Smooth muscle cell of the pulmonary artery (primary cell): ENCODE results near the gene FAM171A2. TPM values are rescaled to one million over a fixed set of nuclear protein-coding genes. Genes with fewer than 3 reads are reported as not detected.

Experiments used
- total RNA-seq: library from RNA; depleted of rRNA; stranded (reverse); fragments of >200 nt; gene quantifications from 2 replicates; pipeline ENCODE4 v1.2.3, GENCODE V29; 2014

FAM171A2 gene
- total RNA-seq, result 4.5 and 5.7 TPM in 2 replicates

GRCh38 chr17:44363613-44364159 is at the start of gene FAM171A2:
Gene FAM171A2, minus strand, starts transcription at chr17:44363853. Its CDS starts 139 bp downstream, at chr17:44363714.

GRCh38 chr17:44389281-44389680 is 25.6 kb upstream of the FAM171A2 start, which contains the start of gene ITGA2B:
Gene ITGA2B, minus strand, starts transcription at chr17:44389649. Its CDS starts 176 bp downstream, at chr17:44389473.

GRCh38 chr17:44344939-44345453 is 18.7 kb downstream of the FAM171A2 start, which contains the start of gene GRN:
Gene GRN, plus strand, starts transcription at chr17:44345302. Its CDS starts 3,863 bp downstream, at chr17:44349165.

GRCh38 chr17:44324571-44325275 is 38.9 kb downstream of the FAM171A2 start, which contains the start of gene SLC25A39:
Gene SLC25A39, minus strand, starts transcription at chr17:44324823. Its CDS starts 1,261 bp downstream, at chr17:44323562.

GRCh38 chr17:44308320-44308818 is 55.3 kb downstream of the FAM171A2 start, which contains the start of gene RUNDC3A:
Gene RUNDC3A, plus strand, starts transcription at chr17:44308601. Its CDS starts 232 bp downstream, at chr17:44308833.

Other genes starting within 250 kb of the FAM171A2 start
- 59.1 and 95.5 TPM in 2 replicates for gene HDAC5, start 240.2 kb downstream of the FAM171A2 start, total RNA-seq
- 0.85 and 0.99 TPM in 2 replicates for gene HROB, start 221.9 kb downstream of the FAM171A2 start, total RNA-seq
- 0.33 and 0.40 TPM in 2 replicates for gene ASB16, start 193.1 kb downstream of the FAM171A2 start, total RNA-seq
- 35.6 and 38.0 TPM in 2 replicates for gene TMUB2, start 176.9 kb downstream of the FAM171A2 start, total RNA-seq
- gene ATXN7L3, start 164.0 kb downstream of the FAM171A2 start, total RNA-seq, result 49.3 and 50.2 TPM in 2 replicates
- gene UBTF, start 144.2 kb downstream of the FAM171A2 start, total RNA-seq, result 37.5 and 41.2 TPM in 2 replicates
- gene SLC4A1, start 95.7 kb downstream of the FAM171A2 start, total RNA-seq, result not detected in 2 replicates
- gene RUNDC3A, start 55.3 kb downstream of the FAM171A2 start, total RNA-seq, result 0.13 and 0.20 TPM in 2 replicates
- gene SLC25A39, start 39.0 kb downstream of the FAM171A2 start, total RNA-seq, result 64.0 and 102 TPM in 2 replicates
- 556 and 750 TPM in 2 replicates for gene GRN, start 18.6 kb downstream of the FAM171A2 start, total RNA-seq
- 0.30 and 0.46 TPM in 2 replicates for gene ITGA2B, start 25.8 kb upstream of the FAM171A2 start, total RNA-seq
- gene GPATCH8, start 139.6 kb upstream of the FAM171A2 start, total RNA-seq, result 16.8 and 19.3 TPM in 2 replicates
- 27.6 and 32.5 TPM in 2 replicates for gene FZD2, start 193.6 kb upstream of the FAM171A2 start, total RNA-seq